HFF-Myc (cell line): ENCODE results near the gene ZNF81.
"Not testable (repeated sequence)": the region's sequence is repeated elsewhere in the genome, so short reads cannot be mapped to it uniquely, and the experiment has no call there.

Experiments used
- DNase-seq: peaks from one replicate; pipeline ENCODE4 v3.0.0-alpha.2; 2011; ENCODE audit warnings: low read depth; ENCODE audit errors: extremely low read depth
- H3K4me3 ChIP-seq: replicated peaks from 2 replicates; pipeline ENCODE4 v1.5.1; 2011; ENCODE audit warnings: low read depth, mild to moderate bottlenecking, control low read depth, low read length
- TF ChIP-seq, protein P1 (sequence below): IDR thresholded peaks from 2 replicates; pipeline ENCODE4 v1.5.1; 2012; ENCODE audit warnings: mild to moderate bottlenecking, low read depth, low read length, control low read depth; ENCODE audit errors: missing control alignments

Gene ZNF81

GRCh38 chrX:47933946-47934345 is 97.2 kb downstream of the ZNF81 start:
- H3K4me3 ChIP-seq = no peak overlapping the region
- TF ChIP-seq, protein P1, sequence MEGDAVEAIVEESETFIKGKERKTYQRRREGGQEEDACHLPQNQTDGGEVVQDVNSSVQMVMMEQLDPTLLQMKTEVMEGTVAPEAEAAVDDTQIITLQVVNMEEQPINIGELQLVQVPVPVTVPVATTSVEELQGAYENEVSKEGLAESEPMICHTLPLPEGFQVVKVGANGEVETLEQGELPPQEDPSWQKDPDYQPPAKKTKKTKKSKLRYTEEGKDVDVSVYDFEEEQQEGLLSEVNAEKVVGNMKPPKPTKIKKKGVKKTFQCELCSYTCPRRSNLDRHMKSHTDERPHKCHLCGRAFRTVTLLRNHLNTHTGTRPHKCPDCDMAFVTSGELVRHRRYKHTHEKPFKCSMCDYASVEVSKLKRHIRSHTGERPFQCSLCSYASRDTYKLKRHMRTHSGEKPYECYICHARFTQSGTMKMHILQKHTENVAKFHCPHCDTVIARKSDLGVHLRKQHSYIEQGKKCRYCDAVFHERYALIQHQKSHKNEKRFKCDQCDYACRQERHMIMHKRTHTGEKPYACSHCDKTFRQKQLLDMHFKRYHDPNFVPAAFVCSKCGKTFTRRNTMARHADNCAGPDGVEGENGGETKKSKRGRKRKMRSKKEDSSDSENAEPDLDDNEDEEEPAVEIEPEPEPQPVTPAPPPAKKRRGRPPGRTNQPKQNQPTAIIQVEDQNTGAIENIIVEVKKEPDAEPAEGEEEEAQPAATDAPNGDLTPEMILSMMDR = no peak
- DNase-seq = no peak

DNA sequence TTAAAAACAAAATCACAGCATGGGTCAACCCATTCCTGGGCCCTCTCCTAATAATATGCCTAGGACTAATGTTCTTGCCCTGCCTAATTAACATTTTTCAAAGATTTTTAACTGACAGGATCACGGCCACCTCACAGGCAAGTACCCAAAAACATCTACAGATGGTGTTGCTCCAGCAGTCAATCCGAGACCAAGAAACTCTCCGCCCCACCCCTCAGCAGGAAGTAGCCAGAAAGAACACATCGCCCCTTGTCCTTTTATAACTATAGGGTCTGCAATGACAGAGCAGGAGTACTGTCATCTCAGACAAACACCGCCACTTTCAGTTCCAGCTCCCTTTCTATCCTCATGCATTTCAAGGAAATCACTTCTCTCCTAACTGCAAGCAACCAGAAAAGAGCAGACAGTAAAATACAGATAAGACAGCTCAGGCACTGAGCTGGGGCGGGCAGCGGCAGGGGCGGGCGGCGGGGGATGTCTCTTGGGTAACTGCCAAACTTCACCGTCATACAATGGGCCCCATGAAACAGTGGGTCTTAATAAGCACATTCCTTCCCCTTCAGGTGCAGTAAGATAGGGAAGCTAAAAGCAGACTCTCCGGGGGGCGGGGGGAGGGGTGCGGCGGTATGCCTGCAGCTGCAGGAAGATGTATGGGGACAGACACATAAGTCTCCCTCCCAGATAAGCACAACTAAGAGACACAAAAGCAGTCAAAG is 99.7 kb downstream of the ZNF81 start:
- no peak overlapping the region for H3K4me3 ChIP-seq
- DNase-seq = no peak
- TF ChIP-seq, protein P1 = no peak

GRCh38 chrX:47936940-47937317 is 100.2 kb downstream of the ZNF81 start:
- no peak overlapping the region for H3K4me3 ChIP-seq
- TF ChIP-seq, protein P1 = no peak
- no peak for DNase-seq

GRCh38 chrX:47940448-47940847 is 103.7 kb downstream of the ZNF81 start:
- no peak for DNase-seq
- TF ChIP-seq, protein P1 = no peak
- no peak overlapping the region for H3K4me3 ChIP-seq

- TF ChIP-seq, protein P1 = no peak
- DNase-seq = no peak
- H3K4me3 ChIP-seq = no peak overlapping the region
These were observed 104.7 kb downstream of the ZNF81 start for GRCh38 chrX:47941423-47941822.

DNA sequence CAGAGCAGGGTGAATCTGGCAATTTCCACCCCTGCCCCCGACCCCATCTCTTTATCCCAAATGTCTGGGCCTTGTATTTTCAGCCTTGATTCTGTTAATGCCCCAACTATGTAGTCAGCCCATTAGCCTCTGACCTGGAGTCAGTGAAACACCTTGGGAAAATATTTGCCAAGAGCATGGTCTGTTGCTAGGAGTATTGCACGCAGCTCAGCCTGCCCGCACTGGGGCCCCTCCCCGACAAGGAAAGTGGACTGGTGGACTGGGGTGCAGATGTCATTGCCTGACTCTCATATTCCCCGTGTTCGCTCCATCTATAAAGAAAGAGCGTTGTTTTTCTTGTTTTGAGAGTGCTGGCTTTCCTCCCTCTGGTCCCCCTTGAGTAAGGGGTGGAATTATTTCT is 118.6 kb downstream of the ZNF81 start:
- not testable (repeated sequence) for DNase-seq, H3K4me3 ChIP-seq

- DNase-seq = no peak
- TF ChIP-seq, protein P1 = no peak
- no peak overlapping the region for H3K4me3 ChIP-seq
These were observed 119.3 kb downstream of the ZNF81 start for GRCh38 chrX:47956016-47956415.

- H3K4me3 ChIP-seq, DNase-seq: not testable (repeated sequence)
These were observed 121.5 kb downstream of the ZNF81 start for GRCh38 chrX:47958206-47958605.
